Hepatocyte (in vitro differentiated cells): ENCODE data around the gene PAPPA.

Experiments
- CTCF ChIP-seq: fragments of 200-600 bp; sonication (generic); IDR thresholded peaks from 2 replicates; pipeline ENCODE4 v1.5.1; 2016; ENCODE audit warnings: antibody characterized with exemption, mild to moderate bottlenecking; ENCODE audit not compliant: poor library complexity
- EZH2 ChIP-seq: fragments of 200-600 bp; sonication (generic); IDR thresholded peaks from 2 replicates; pipeline ENCODE4 v1.6.1; 2016; ENCODE audit warnings: antibody characterized with exemption, mild to moderate bottlenecking, borderline replicate concordance
- EZH2phosphoT487 ChIP-seq: fragments of 200-600 bp; sonication (generic); IDR thresholded peaks from one replicate; pipeline ENCODE4 v1.6.1; 2018; ENCODE audit warnings: antibody characterized with exemption, mild to moderate bottlenecking, low read depth, moderate library complexity; ENCODE audit not compliant: unreplicated experiment, severe bottlenecking

- no peak for TF ChIP-seq CTCF
- no peak for TF ChIP-seq EZH2phosphoT487
- no peak for TF ChIP-seq EZH2
Measured at GRCh38 chr9:116116393-116116792, 37.2 kb upstream of the PAPPA start.
